ENCODE results near the gene HDAC4.

The HDAC4 gene

DNA sequence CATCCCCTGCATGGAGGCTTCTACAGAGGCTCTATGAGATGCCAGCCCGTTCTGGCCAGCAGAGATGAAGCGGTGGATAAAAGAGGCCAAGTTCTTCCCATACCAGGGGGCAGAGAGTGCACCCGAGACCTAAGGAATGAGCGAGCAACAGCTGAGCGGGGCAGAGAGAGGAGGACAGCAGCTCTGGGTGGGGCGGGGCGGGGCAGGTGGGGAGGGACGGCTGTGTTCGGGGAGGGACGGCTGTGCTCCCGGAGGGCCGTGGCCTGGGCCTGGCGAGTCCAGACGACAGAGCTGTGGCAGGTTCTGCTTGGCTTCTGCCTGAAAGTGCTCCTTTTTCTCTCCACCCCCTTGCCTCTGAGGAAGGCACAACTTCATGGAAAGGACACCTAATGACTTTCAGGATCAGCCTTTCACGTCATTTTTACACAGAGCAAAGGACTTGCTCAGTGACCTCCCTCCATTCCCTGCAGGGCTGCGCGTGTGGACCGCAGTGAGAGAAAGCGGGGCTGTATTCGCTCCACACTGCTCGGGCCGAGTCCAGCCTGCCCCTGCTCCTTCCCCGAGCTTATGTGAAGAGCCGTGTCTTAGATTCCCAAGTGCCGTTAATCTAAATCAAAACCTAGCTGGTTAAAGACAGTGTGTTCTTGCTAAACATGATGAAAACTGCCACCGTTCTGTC lies 232.9 kb downstream of the HDAC4 start:
- Histone ChIP-seq H3K27me3 (ENCODE audit: insufficient read depth, low read length) (no peaks in the 10 kb centered on the region), H3K36me3 (ENCODE audit: insufficient read depth, low read depth, low read length) (peaks cover 2% of the 10 kb centered on the region; the same call in 1 of the 2 replicates), H3K9ac (ENCODE audit: low read depth, low read length) (no peak overlapping the region), H3K4me1 (ENCODE audit: insufficient read depth, low read length) (no peaks in the 10 kb centered on the region), H3K4me3 (ENCODE audit: low read length) (no peak overlapping the region), H3K27ac (ENCODE audit: low read length) (no peak overlapping the region), H3K9me3 (ENCODE audit: insufficient read depth, low read depth, low read length) (peaks cover 24% of the 10 kb centered on the region)

- H3K27ac ChIP-seq (ENCODE audit: low read length) = no peak overlapping the region
- H3K36me3 ChIP-seq (ENCODE audit: insufficient read depth, low read depth, low read length) = peaks cover 6% of the 10 kb centered on the region; the same call in 1 of the 2 replicates
- no peaks in the 10 kb centered on the region for H3K4me1 ChIP-seq (ENCODE audit: insufficient read depth, low read length)
- H3K9me3 ChIP-seq (ENCODE audit: insufficient read depth, low read depth, low read length) = peaks cover 17% of the 10 kb centered on the region
- H3K9ac ChIP-seq (ENCODE audit: low read depth, low read length) = no peak overlapping the region
- H3K27me3 ChIP-seq (ENCODE audit: insufficient read depth, low read length) = no peaks in the 10 kb centered on the region
- no peak overlapping the region for H3K4me3 ChIP-seq (ENCODE audit: low read length)
Measured at GRCh38 chr2:239167011-239167673, 233.7 kb downstream of the HDAC4 start.

GRCh38 chr2:239166201-239166834 lies 234.5 kb downstream of the HDAC4 start:
- Histone ChIP-seq H3K36me3 (ENCODE audit: insufficient read depth, low read depth, low read length) (peaks cover 7% of the 10 kb centered on the region; the same call in 1 of the 2 replicates), H3K4me1 (ENCODE audit: insufficient read depth, low read length) (no peaks in the 10 kb centered on the region), H3K9ac (ENCODE audit: low read depth, low read length) (no peak overlapping the region)

GRCh38 chr2:239165206-239165831 lies 235.5 kb downstream of the HDAC4 start:
- H3K9me3 ChIP-seq (ENCODE audit: insufficient read depth, low read depth, low read length) = no peaks in the 10 kb centered on the region
- no peak overlapping the region for H3K27ac ChIP-seq (ENCODE audit: low read length)
- no peak overlapping the region for H3K4me3 ChIP-seq (ENCODE audit: low read length)
- no peaks in the 10 kb centered on the region for H3K27me3 ChIP-seq (ENCODE audit: insufficient read depth, low read length)
- peaks cover 13% of the 10 kb centered on the region; the same call in 1 of the 2 replicates for H3K36me3 ChIP-seq (ENCODE audit: insufficient read depth, low read depth, low read length)
- no peak overlapping the region for H3K9ac ChIP-seq (ENCODE audit: low read depth, low read length)
- H3K4me1 ChIP-seq (ENCODE audit: insufficient read depth, low read length) = no peaks in the 10 kb centered on the region

More at GRCh38 chr2:239166201-239166834, 234.5 kb downstream of the HDAC4 start:
- Histone ChIP-seq H3K27ac (ENCODE audit: low read length) (no peak overlapping the region), H3K27me3 (ENCODE audit: insufficient read depth, low read length) (no peaks in the 10 kb centered on the region), H3K9me3 (ENCODE audit: insufficient read depth, low read depth, low read length) (peaks cover 10% of the 10 kb centered on the region), H3K4me3 (ENCODE audit: low read length) (no peak overlapping the region)

GRCh38 chr2:239164335-239164871 lies 236.4 kb downstream of the HDAC4 start:
- Histone ChIP-seq H3K36me3 (ENCODE audit: insufficient read depth, low read depth, low read length) (peaks cover 19% of the 10 kb centered on the region; the same call in 1 of the 2 replicates), H3K4me3 (ENCODE audit: low read length) (no peak overlapping the region), H3K9ac (ENCODE audit: low read depth, low read length) (no peak overlapping the region), H3K27ac (ENCODE audit: low read length) (no peak overlapping the region), H3K4me1 (ENCODE audit: insufficient read depth, low read length) (no peaks in the 10 kb centered on the region), H3K9me3 (ENCODE audit: insufficient read depth, low read depth, low read length) (no peaks in the 10 kb centered on the region), H3K27me3 (ENCODE audit: insufficient read depth, low read length) (no peaks in the 10 kb centered on the region)

DNA sequence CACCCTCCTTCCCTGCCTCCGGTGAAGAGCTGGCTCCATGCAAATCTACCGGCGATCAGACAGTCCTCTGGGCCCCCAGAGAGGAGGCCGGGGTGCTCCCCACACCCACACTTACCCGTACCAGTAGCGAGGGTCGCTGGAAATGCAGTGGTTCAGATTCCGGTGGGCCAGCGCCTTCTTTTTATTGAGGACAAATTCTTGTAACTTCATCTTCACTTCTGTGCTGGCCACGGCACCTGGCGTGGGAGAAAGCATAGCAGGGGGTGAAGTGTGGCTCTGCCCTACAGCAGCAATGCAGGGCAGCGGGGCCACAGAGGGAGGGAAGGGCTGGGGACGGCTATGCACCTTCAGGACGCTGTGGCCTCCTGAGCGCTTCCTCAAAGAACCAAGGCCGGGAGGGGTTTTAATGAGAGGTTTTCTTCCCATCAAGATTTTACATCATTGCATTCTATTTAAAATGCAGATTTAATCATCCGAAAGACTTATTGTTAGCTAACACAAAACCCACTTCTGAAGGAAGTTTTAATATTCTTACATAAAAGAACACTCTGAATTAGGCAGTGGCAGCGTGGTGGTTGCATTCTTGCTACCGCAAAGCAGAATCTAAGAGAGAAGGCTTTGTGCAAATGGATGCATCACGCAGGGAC lies 237.0 kb downstream of the HDAC4 start:
- Histone ChIP-seq H3K4me3 (ENCODE audit: low read length) (no peak overlapping the region), H3K9ac (ENCODE audit: low read depth, low read length) (no peak overlapping the region)

GRCh38 chr2:239162976-239163687 lies 237.7 kb downstream of the HDAC4 start:
- Histone ChIP-seq H3K9me3 (ENCODE audit: insufficient read depth, low read depth, low read length) (no peaks in the 10 kb centered on the region), H3K27me3 (ENCODE audit: insufficient read depth, low read length) (no peaks in the 10 kb centered on the region), H3K4me3 (ENCODE audit: low read length) (no peak overlapping the region), H3K36me3 (ENCODE audit: insufficient read depth, low read depth, low read length) (peaks cover 19% of the 10 kb centered on the region; the same call in 1 of the 2 replicates), H3K4me1 (ENCODE audit: insufficient read depth, low read length) (no peaks in the 10 kb centered on the region), H3K27ac (ENCODE audit: low read length) (no peak overlapping the region), H3K9ac (ENCODE audit: low read depth, low read length) (no peak overlapping the region)

More for the DNA sequence above, 237.0 kb downstream of the HDAC4 start:
- Histone ChIP-seq H3K9me3 (ENCODE audit: insufficient read depth, low read depth, low read length) (no peaks in the 10 kb centered on the region), H3K27me3 (ENCODE audit: insufficient read depth, low read length) (no peaks in the 10 kb centered on the region), H3K36me3 (ENCODE audit: insufficient read depth, low read depth, low read length) (peaks cover 19% of the 10 kb centered on the region; the same call in 1 of the 2 replicates), H3K4me1 (ENCODE audit: insufficient read depth, low read length) (no peaks in the 10 kb centered on the region), H3K27ac (ENCODE audit: low read length) (no peak overlapping the region)

DNA sequence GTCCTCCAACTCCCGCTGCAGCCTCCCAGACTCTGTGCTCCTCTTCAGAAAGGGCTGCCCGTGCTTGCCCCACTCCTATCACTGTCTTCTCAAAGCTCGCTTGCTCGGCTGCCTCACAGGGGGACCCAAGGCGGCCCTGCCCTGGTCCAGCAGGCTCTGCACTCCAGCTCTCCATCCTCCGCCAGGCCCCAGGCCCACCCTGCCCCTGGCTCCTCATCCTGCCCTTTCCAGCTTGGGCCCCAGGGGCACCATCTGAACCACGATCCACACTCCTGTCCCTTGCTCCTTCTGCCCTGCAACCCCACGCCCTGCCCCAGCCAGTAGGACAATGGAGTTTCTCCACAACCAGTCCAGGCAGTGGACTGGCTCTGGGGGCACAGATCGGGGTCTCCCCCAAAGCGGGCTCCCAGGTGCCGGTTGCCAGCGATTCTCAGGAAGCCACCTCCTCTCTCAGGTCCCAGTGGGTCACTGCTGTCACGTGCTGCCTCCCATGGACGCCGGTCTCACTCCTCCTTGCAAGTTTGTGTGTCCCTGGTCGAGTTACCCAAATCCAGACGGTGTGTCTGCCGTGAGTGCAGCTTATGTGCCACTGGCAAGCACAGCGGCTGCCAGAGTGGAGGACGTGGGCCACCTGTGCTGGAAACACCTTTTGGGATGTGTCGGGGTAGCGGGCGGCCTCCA lies 238.5 kb downstream of the HDAC4 start:
- no peak overlapping the region for H3K4me3 ChIP-seq (ENCODE audit: low read length)
- H3K4me1 ChIP-seq (ENCODE audit: insufficient read depth, low read length) = no peaks in the 10 kb centered on the region
- H3K9me3 ChIP-seq (ENCODE audit: insufficient read depth, low read depth, low read length) = no peaks in the 10 kb centered on the region
- H3K27ac ChIP-seq (ENCODE audit: low read length) = no peak overlapping the region
- H3K9ac ChIP-seq (ENCODE audit: low read depth, low read length) = no peak overlapping the region
- no peaks in the 10 kb centered on the region for H3K27me3 ChIP-seq (ENCODE audit: insufficient read depth, low read length)
- H3K36me3 ChIP-seq (ENCODE audit: insufficient read depth, low read depth, low read length) = peaks cover 19% of the 10 kb centered on the region; the same call in 1 of the 2 replicates

DNA sequence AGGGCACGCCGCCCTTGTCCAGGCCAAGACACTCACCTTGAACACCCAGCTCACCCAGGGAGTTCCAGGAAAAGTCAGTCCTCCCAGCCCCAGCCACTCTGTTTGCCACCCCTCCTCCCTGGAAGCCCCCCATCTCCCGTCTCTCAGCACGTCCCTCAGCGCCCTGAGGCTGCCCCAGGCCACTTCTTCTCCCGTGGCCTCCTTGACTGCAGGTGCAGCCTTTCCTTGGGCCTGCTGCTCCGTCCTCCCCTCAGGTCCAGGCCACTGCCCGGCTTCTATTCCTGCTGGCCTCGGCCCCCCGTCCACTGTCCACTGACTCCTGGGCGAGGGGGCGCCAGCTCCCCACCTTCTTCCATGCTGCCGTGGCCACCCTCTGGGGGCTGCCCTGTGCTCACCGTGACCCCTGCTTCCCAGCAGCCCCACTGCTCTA lies 239.1 kb downstream of the HDAC4 start:
- no peak overlapping the region for H3K27ac ChIP-seq (ENCODE audit: low read length)
- H3K27me3 ChIP-seq (ENCODE audit: insufficient read depth, low read length) = no peaks in the 10 kb centered on the region
- no peak overlapping the region for H3K4me3 ChIP-seq (ENCODE audit: low read length)
- H3K9ac ChIP-seq (ENCODE audit: low read depth, low read length) = no peak overlapping the region
- no peaks in the 10 kb centered on the region for H3K9me3 ChIP-seq (ENCODE audit: insufficient read depth, low read depth, low read length)
- peaks cover 19% of the 10 kb centered on the region; the same call in 1 of the 2 replicates for H3K36me3 ChIP-seq (ENCODE audit: insufficient read depth, low read depth, low read length)
- no peaks in the 10 kb centered on the region for H3K4me1 ChIP-seq (ENCODE audit: insufficient read depth, low read length)

Data from iPS-20b (cell line).